Measurements from ENCODE around the gene SETD2.

The SETD2 gene

GRCh38 chr3:47006145-47006651 lies 157.7 kb downstream of the SETD2 start:
- TF ChIP-seq, protein P1, sequence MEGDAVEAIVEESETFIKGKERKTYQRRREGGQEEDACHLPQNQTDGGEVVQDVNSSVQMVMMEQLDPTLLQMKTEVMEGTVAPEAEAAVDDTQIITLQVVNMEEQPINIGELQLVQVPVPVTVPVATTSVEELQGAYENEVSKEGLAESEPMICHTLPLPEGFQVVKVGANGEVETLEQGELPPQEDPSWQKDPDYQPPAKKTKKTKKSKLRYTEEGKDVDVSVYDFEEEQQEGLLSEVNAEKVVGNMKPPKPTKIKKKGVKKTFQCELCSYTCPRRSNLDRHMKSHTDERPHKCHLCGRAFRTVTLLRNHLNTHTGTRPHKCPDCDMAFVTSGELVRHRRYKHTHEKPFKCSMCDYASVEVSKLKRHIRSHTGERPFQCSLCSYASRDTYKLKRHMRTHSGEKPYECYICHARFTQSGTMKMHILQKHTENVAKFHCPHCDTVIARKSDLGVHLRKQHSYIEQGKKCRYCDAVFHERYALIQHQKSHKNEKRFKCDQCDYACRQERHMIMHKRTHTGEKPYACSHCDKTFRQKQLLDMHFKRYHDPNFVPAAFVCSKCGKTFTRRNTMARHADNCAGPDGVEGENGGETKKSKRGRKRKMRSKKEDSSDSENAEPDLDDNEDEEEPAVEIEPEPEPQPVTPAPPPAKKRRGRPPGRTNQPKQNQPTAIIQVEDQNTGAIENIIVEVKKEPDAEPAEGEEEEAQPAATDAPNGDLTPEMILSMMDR (IDR thresholded peaks at IDR 0.05; ENCODE audit: insufficient read depth, low read depth, low read length, missing control alignments) = no peak
- H3K4me3 ChIP-seq (ENCODE audit: low read length) = no peak overlapping the region
- no peak for DNase-seq (ENCODE audit: low read depth)

GRCh38 chr3:47005212-47006144 lies 158.4 kb downstream of the SETD2 start:
- H3K4me3 ChIP-seq (ENCODE audit: low read length) = no peak overlapping the region
- no peak for DNase-seq (ENCODE audit: low read depth)
- TF ChIP-seq, protein P1 (IDR thresholded peaks at IDR 0.05; ENCODE audit: insufficient read depth, low read depth, low read length, missing control alignments) = no peak

- no peak for DNase-seq (ENCODE audit: low read depth)
- H3K4me3 ChIP-seq (ENCODE audit: low read length) = no peak overlapping the region
- TF ChIP-seq, protein P1 (IDR thresholded peaks at IDR 0.05; ENCODE audit: insufficient read depth, low read depth, low read length, missing control alignments) = no peak
These were observed 159.3 kb downstream of the SETD2 start for GRCh38 chr3:47004369-47005211.

GRCh38 chr3:47003461-47004368 lies 160.2 kb downstream of the SETD2 start:
- TF ChIP-seq, protein P1 (IDR thresholded peaks at IDR 0.05; ENCODE audit: insufficient read depth, low read depth, low read length, missing control alignments) = no peak
- no peak overlapping the region for H3K4me3 ChIP-seq (ENCODE audit: low read length)

DNA sequence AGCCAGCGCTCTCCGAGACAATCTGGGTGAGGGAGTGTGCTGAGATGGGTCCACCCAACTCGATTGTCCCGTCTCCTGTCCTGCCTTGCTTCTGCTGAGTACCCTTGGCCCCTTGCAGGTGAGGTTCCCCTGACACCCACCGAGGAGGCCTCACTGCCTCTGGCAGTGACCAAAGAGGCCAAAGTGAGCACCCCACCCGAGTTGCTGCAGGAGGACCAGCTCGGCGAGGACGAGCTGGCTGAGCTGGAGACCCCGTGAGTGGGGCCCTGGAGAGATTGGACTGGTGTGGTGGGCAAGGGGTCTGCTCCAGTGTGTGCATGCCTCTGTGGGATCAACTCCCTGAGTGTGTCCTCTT lies 160.9 kb downstream of the SETD2 start:
- no peak for DNase-seq (ENCODE audit: low read depth)
- H3K4me3 ChIP-seq (ENCODE audit: low read length) = no peak overlapping the region
- TF ChIP-seq, protein P1 (IDR thresholded peaks at IDR 0.05; ENCODE audit: insufficient read depth, low read depth, low read length, missing control alignments) = no peak

More at GRCh38 chr3:47003461-47004368, 160.2 kb downstream of the SETD2 start:
- no peak for DNase-seq (ENCODE audit: low read depth)
